ENCODE measurements around the gene PTDSS2. TPM values are rescaled to one million over a fixed set of nuclear protein-coding genes. Genes with fewer than 3 reads are reported as not detected.

PTDSS2 gene
- total RNA-seq, 6 experiments from 2014 or later = 8.4 to 21.9 (median 11.4) TPM

- Histone ChIP-seq H3K27ac (no peak overlapping the region), H3K9me3 (no peaks in the 10 kb centered on the region), H3K4me1 (peaks cover 0 to 24% (median 7%) of the 10 kb centered on the region in 4 donors), H3K36me3 (no peaks in the 10 kb centered on the region), H3K4me3 (no peak overlapping the region), H3K27me3 (no peaks in the 10 kb centered on the region)
- TF ChIP-seq CTCF (IDR thresholded peaks at IDR 0.05) (no peak), POLR2A (IDR thresholded peaks at IDR 0.05) (no peak)
- DNase-seq (peak in 1 of 3 donors; percentile 37), ATAC-seq (no peak)
- intact Hi-C loops (cut with DNase I) = no loop called here
- 44% methylated on average over 5 of the region's 14 CpGs for whole genome bisulfite sequencing (ENCODE audit: insufficient coverage, low coverage, low lambda C conversion rate, missing lambda C conversion rate)
Observed at GRCh38 chr11:413120-414081, 36.7 kb upstream of the PTDSS2 start.

- ATAC-seq = no peak
- TF ChIP-seq POLR2A (IDR thresholded peaks at IDR 0.05) = no peak
- TF ChIP-seq CTCF (IDR thresholded peaks at IDR 0.05) = no peak
- H3K27me3 ChIP-seq = no peaks in the 10 kb centered on the region
- WGBS (ENCODE audit: insufficient coverage, low coverage, low lambda C conversion rate, missing lambda C conversion rate) = 49% methylated on average over 6 of the region's 9 CpGs
- DNase-seq = peak in 2 of 3 donors; percentile 22 to 49
- intact Hi-C loops (cut with DNase I) = no loop called here
- H3K36me3 ChIP-seq = no peaks in the 10 kb centered on the region
- no peaks in the 10 kb centered on the region for H3K9me3 ChIP-seq
- H3K4me3 ChIP-seq = peak overlapping the region in 2 of 3 donors; percentile 27 to 38
- peaks cover 0 to 14% (median 2%) of the 10 kb centered on the region in 4 donors for H3K4me1 ChIP-seq
- H3K27ac ChIP-seq = no peak overlapping the region
Observed at GRCh38 chr11:414318-414857, 35.7 kb upstream of the PTDSS2 start.

GRCh38 chr11:415640-416041 is 34.4 kb upstream of the PTDSS2 start:
- TF ChIP-seq CTCF (IDR thresholded peaks at IDR 0.05) (no peak), POLR2A (IDR thresholded peaks at IDR 0.05) (no peak)
- Histone ChIP-seq H3K27ac (peak overlapping the region in 2 of 3 donors; percentile 62 to 71), H3K4me3 (peak overlapping the region in 1 of 3 donors; percentile 60), H3K9me3 (no peaks in the 10 kb centered on the region), H3K4me1 (peaks cover 0 to 8% (median 0%) of the 10 kb centered on the region in 4 donors), H3K36me3 (no peaks in the 10 kb centered on the region), H3K27me3 (no peaks in the 10 kb centered on the region)
- DNase-seq (peak in 2 of 3 donors; percentile 19 to 47), ATAC-seq (no peak)
- intact Hi-C loops (cut with DNase I) = no loop called here
- no CpG with 5 or more reads among the region's 5 CpGs for WGBS (ENCODE audit: insufficient coverage, low coverage, low lambda C conversion rate, missing lambda C conversion rate)

- intact Hi-C loops (cut with DNase I) = no loop called here
- peak overlapping the region; percentile 39 to 61 (median 60) for H3K4me3 ChIP-seq
- 11% methylated on average over 5 of the region's 45 CpGs for WGBS (ENCODE audit: insufficient coverage, low coverage, low lambda C conversion rate, missing lambda C conversion rate)
- H3K36me3 ChIP-seq = no peaks in the 10 kb centered on the region
- H3K27me3 ChIP-seq = no peaks in the 10 kb centered on the region
- peaks cover 0 to 8% (median 0%) of the 10 kb centered on the region in 4 donors for H3K4me1 ChIP-seq
- H3K9me3 ChIP-seq = no peaks in the 10 kb centered on the region
- peak in 2 of 4 donors; percentile 2 for ATAC-seq
- TF ChIP-seq CTCF (IDR thresholded peaks at IDR 0.05) = no peak
- peak; percentile 37 for TF ChIP-seq POLR2A (IDR thresholded peaks at IDR 0.05)
- peak in 2 of 3 donors; percentile 23 to 55 for DNase-seq
- peak overlapping the region; percentile 50 to 71 (median 62) for H3K27ac ChIP-seq
Observed at GRCh38 chr11:416051-416756, 33.9 kb upstream of the PTDSS2 start.

All from right lobe of liver (tissue), 6 donors.